ENCODE data around the gene CLIC1.

Gene CLIC1

DNA sequence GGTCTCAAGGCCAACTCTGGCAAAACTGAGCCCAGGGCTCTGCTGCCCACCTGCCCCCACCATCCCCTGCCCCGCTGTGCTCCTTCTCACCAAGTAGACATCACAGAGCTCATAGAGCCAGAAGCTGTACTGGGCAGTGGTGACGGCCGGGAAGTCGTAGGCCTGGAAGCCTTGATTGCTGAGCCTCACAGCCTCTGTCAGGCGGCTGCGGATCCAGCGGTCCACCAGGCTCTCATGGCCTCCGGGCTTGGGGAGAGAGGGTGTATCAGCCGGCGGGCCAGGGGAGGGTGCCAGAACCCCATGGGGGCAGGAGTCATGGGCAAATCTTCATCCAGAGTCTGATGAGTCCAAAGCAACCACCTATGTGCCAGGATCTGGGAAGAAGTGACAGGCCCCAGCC, 43.6 kb upstream of the CLIC1 start (continued):
- no peak for TF ChIP-seq ZNF704 (tag by site-specific recombination; IDR thresholded peaks at IDR 0.05)
- TF ChIP-seq ZBTB17 (tag by site-specific recombination; IDR thresholded peaks at IDR 0.05), result no peak

- H3K4me3 ChIP-seq (ENCODE audit: low read depth, low read length), result no peak overlapping the region
- CTCF ChIA-PET, result interaction anchor here (0.6 to 7.5 kb wide), 5 partner anchors 10 to 34 kb away, joined by 3 to 50 read pairs (median 5); partner anchors contain the start of genes LSM2 and SAPCD1
- no peak overlapping the region for H3K27ac ChIP-seq (ENCODE audit: extremely low read depth, low read depth, low read length)
- TF ChIP-seq ZNF600 (tag by site-specific recombination; IDR thresholded peaks at IDR 0.05) (0 out of 2 replicates have a peak, but pooled peaks have one; percentile 28), ZNF354C (tag by site-specific recombination; IDR thresholded peaks at IDR 0.05; ENCODE audit: borderline replicate concordance, low read depth) (no peak)
- POLR2A ChIA-PET, result interaction anchor here (0.9 to 3.3 kb wide), 5 partner anchors 9 to 84 kb away, joined by 3 to 38 read pairs (median 9); partner anchors contain the start of genes HSPA1B, LSM2, NEU1 and VARS1
- peaks cover 4% of the 10 kb centered on the region for H3K4me1 ChIP-seq (ENCODE audit: control insufficient read depth, insufficient read depth, low read length)
- no peaks in the 10 kb centered on the region for H3K9me3 ChIP-seq (ENCODE audit: control insufficient read depth, insufficient read depth, low read depth, low read length)
- H3K36me3 ChIP-seq (ENCODE audit: control insufficient read depth in 2 of 2, insufficient read depth in 1 of 2, low read length in 2 of 2), result peaks cover 3 to 57% of the 10 kb centered on the region in 2 experiments; a peak in 2 of 3 replicates
Observed at GRCh38 chr6:31778999-31779885, 42.9 kb upstream of the CLIC1 start.

DNA sequence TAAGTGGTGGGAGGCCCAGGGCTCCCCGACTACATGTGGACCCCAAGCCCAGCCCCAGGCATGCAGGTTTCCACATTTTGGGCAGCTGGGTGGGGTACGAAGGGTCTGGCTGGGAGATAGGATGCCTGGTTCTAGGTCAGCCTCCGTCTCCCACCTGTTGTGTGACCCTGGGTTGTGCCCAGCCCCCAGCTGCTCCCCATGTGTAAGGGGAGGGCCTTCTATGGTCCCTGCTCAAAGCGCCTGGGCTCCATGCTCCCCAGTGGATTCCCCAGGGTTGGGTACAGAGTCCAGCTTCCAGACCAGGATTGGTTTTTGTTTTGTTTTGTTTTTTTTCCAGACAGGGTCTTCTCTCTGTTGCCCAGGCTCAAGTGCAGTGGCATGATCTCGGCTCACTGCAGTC, 41.9 kb upstream of the CLIC1 start:
- peaks cover 4% of the 10 kb centered on the region for H3K4me1 ChIP-seq (ENCODE audit: control insufficient read depth, insufficient read depth, low read length)
- no peak overlapping the region for H3K4me3 ChIP-seq (ENCODE audit: low read depth, low read length)
- no peak overlapping the region for H3K27ac ChIP-seq (ENCODE audit: extremely low read depth, low read depth, low read length)
- H3K36me3 ChIP-seq (ENCODE audit: control insufficient read depth in 2 of 2, insufficient read depth in 1 of 2, low read length in 2 of 2), result peaks cover 2 to 51% of the 10 kb centered on the region in 2 experiments; a peak in 2 of 3 replicates
- TF ChIP-seq HOXC10 (CRISPR knock-in tag; IDR thresholded peaks at IDR 0.05) (no peak), GLIS2 (tag by site-specific recombination; IDR thresholded peaks at IDR 0.05) (peak; percentile 10; the same call in 1 of the 2 replicates), SCRT2 (tag by site-specific recombination; IDR thresholded peaks at IDR 0.05) (peak; percentile 61), ZNF548 (tag by site-specific recombination; IDR thresholded peaks at IDR 0.05) (no peak), YY2 (tag by site-specific recombination; IDR thresholded peaks at IDR 0.05) (no peak)
- ChIA-PET POLR2A (interaction anchor here (0.6 to 3.3 kb wide), 11 partner anchors 10 to 353 kb away, joined by 3 to 38 read pairs (median 4); partner anchors contain the start of genes DDAH2, HSPA1A, HSPA1B and HSPA1L), CTCF (interaction anchor here (0.6 to 7.5 kb wide), 6 partner anchors 9 to 174 kb away, joined by 3 to 50 read pairs (median 5); partner anchors contain the start of genes LSM2 and VARS1)
- H3K9me3 ChIP-seq (ENCODE audit: control insufficient read depth, insufficient read depth, low read depth, low read length), result no peaks in the 10 kb centered on the region

DNA sequence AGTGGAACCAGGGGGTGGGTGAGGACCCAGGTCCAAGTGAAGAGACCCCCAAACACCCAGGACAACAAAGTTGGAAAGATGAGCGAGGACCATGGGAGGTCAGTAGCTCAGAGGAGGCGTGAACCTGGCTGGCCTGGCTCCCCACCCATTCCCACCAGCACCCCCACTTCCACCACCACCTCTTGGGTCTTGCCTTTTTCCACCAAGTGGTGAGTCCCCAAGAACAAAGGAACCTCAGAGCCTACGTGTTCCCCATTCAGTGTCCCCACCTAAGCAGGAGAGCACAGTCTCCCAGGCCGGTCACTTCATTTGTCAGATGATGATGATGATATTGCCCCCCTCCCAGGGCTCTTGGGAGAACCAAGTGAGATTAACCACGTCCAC, 41.3 kb upstream of the CLIC1 start:
- Histone ChIP-seq H3K36me3 (ENCODE audit: control insufficient read depth in 2 of 2, insufficient read depth in 1 of 2, low read length in 2 of 2) (peaks cover 0 to 46% of the 10 kb centered on the region in 2 experiments; a peak in 2 of 3 replicates), H3K4me3 (ENCODE audit: low read depth, low read length) (no peak overlapping the region), H3K4me1 (ENCODE audit: control insufficient read depth, insufficient read depth, low read length) (peaks cover 4% of the 10 kb centered on the region), H3K9me3 (ENCODE audit: control insufficient read depth, insufficient read depth, low read depth, low read length) (no peaks in the 10 kb centered on the region), H3K27ac (ENCODE audit: extremely low read depth, low read depth, low read length) (no peak overlapping the region)
- ChIA-PET CTCF (interaction anchor here (0.6 to 7.5 kb wide), 10 partner anchors 8 to 175 kb away, joined by 3 to 50 read pairs (median 4); partner anchors contain the start of genes LSM2 and VARS1), POLR2A (interaction anchor here (0.6 to 3.3 kb wide), 19 partner anchors 8 to 353 kb away, joined by 3 to 38 read pairs (median 4); partner anchors contain the start of genes CLIC1, DDAH2, HSPA1A and HSPA1B)
- TF ChIP-seq, protein P1, sequence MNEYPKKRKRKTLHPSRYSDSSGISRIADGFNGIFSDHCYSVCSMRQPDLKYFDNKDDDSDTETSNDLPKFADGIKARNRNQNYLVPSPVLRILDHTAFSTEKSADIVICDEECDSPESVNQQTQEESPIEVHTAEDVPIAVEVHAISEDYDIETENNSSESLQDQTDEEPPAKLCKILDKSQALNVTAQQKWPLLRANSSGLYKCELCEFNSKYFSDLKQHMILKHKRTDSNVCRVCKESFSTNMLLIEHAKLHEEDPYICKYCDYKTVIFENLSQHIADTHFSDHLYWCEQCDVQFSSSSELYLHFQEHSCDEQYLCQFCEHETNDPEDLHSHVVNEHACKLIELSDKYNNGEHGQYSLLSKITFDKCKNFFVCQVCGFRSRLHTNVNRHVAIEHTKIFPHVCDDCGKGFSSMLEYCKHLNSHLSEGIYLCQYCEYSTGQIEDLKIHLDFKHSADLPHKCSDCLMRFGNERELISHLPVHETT (tag by site-specific recombination; IDR thresholded peaks at IDR 0.05), result no peak
- TF ChIP-seq ZNF423 (tag by site-specific recombination; IDR thresholded peaks at IDR 0.05) (no peak), SP3 (tag by site-specific recombination; IDR thresholded peaks at IDR 0.05) (no peak), EGR2 (tag by site-specific recombination; IDR thresholded peaks at IDR 0.05; ENCODE audit: low read depth) (no peak), ZNF311 (tag by site-specific recombination; IDR thresholded peaks at IDR 0.05; ENCODE audit: borderline replicate concordance) (no peak), ZNF157 (tag by site-specific recombination; IDR thresholded peaks at IDR 0.05) (no peak), ZNF18 (tag by site-specific recombination; IDR thresholded peaks at IDR 0.05) (no peak), ZNF558 (tag by site-specific recombination; IDR thresholded peaks at IDR 0.05) (no peak), ZBTB49 (tag by site-specific recombination; IDR thresholded peaks at IDR 0.05; ENCODE audit: low read depth) (no peak), SCRT1 (tag by site-specific recombination; IDR thresholded peaks at IDR 0.05; ENCODE audit: borderline replicate concordance) (no peak)

All from HEK293 (cell line).